T47D (cell line): ENCODE results near the gene BAK1.

Experiments used
- DNase-seq, 2 experiments: peaks; one replicate each; pipeline versions ENCODE4 v3.0.0 to v3.0.0-alpha.2; 2011 to 2012; ENCODE audit warnings: low read depth in 1 of 2, low spot score in 1 of 2
- JUND ChIP-seq: IDR thresholded peaks from 2 replicates; pipeline ENCODE4 v1.6.1; 2012; ENCODE audit warnings: low read depth
- in situ Hi-C: cut with HindIII; loops from 2 replicates; pipeline ENCODE4 v1.10.0; 2016; ENCODE audit warnings: low sequenced_read_pairs, low pct_unique_long_range_greater_than_20kb

BAK1 gene

GRCh38 chr6:33579828-33580714 lies at the start of gene BAK1:
BAK1 (minus strand) TSS chr6:33580276; CDS start chr6:33577604, 2,672 bp downstream.
- in situ Hi-C loops = no loop called here
- no peak for TF ChIP-seq JUND

GRCh38 chr6:33628401-33628964 lies 48.4 kb upstream of the BAK1 start:
- in situ Hi-C loops = no loop called here
- TF ChIP-seq JUND = no peak
- DNase-seq = no peak

More at GRCh38 chr6:33579828-33580714, at the start of gene BAK1:
- DNase-seq = peak; percentile 89 to 97

GRCh38 chr6:33627876-33628275 lies 47.8 kb upstream of the BAK1 start:
- in situ Hi-C loops = no loop called here
- TF ChIP-seq JUND = no peak
- no peak for DNase-seq

- TF ChIP-seq JUND = no peak
- DNase-seq = no peak
- in situ Hi-C loops = no loop called here
Observed at GRCh38 chr6:33624856-33625255, 44.8 kb upstream of the BAK1 start.

DNA sequence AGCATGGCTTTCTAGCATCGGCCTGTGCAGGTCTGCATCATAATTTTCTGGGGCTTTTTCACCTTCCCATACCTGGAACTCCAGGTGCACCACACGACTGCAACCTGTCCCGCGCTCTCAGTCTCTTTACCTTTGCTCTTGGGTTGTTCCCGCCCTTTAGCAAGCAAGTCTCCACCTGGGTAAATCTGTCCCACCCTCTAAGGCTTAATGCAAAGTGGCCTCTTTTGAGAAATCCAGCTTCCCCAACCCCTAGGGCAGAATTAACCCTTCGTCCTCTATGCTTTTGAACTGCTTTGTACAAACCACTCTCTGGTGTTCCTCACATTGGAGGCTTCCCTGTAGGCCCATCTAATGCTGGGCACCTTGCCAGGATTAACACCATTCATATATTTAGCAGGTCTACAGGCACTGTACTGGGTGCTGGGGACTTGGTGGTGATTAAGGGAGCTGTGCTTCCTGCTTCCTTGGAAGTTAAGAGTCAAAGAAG lies 43.9 kb upstream of the BAK1 start:
- in situ Hi-C loops = no loop called here
- no peak for TF ChIP-seq JUND
- DNase-seq = no peak

DNA sequence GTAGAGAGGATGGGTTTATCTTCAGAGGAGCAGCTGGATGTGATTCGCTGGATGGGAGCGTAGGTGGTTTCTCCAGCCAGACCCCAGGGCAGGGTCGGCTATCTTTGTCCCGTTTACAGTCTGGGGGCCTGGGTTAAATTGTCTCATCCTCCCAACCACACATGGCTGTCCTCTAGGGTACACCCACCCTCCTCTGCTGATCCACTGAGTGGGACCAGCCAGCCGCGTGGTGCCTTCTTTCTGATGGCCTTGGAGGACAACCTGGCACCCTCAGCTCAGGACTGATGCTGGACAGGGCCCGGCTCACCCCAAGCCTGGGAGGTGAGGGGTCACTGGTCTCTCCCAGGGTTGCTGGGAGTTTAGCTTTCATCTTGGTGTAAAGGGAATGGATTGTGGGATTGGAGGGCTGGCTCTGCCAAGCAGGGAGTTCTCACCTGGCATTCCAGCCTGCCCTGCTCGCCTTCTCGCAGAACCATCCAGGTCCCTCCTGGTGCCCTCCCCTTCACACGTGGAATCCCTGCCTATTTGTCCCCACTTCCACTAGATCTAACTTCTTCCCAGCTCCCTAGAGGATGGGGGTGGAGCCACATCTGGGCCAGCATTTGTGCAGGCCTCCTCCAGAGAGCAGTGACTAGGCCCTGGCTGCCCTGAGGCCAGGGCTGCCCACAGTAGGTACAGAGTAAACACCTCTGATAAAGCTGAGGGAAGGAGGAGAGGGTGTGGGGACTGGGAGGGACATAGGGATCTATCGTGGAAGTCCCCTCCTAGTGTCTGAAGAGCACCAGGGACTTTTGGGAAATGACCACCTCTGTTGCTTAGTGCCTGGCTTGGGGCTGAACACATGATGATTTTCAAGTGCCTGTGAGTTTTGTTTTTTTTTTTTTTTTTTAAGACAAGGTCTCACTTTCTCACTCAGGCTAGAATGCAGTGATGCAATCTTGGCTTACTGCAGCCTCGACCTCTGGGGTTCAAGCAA lies 42.7 kb upstream of the BAK1 start:
- DNase-seq = no peak

DNA sequence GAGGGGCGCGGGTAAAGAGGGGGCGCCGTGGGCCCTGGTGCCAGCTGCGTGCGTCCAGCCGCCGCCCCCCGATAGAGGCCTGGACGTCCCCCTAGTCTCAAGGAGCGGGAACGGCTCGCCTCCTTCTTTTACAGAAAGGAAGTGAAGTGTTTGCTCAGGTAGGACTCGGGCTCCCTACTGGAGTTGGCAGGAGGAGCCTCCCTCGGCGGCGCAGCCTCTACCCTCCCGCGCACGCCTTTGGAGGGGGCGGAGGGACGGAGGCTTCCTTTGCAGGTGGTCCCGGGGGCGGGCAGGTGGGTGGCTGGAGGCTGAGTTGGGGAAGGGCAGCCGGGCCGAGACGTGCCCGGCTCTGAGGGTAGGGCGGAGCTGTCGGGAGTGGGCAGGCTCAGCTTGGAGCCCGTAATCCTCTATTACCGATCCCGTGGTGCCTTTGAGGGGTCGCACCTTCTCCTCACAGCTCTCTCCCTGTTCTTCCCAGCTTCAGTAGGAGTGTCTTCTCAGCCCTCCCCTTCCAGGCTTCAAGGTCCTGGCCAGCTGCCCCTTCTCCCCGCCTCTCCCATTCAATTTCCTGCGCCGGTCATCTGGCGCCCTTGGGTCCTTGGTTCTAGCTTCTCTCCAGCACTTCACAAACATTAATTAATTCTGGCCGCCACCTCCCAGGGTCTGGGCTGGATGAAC lies 41.8 kb upstream of the BAK1 start:
- TF ChIP-seq JUND = no peak
- in situ Hi-C loops = no loop called here
- DNase-seq = peak; percentile 51 to 77

More for the DNA sequence above, 42.7 kb upstream of the BAK1 start:
- TF ChIP-seq JUND = no peak
- in situ Hi-C loops = no loop called here

DNA sequence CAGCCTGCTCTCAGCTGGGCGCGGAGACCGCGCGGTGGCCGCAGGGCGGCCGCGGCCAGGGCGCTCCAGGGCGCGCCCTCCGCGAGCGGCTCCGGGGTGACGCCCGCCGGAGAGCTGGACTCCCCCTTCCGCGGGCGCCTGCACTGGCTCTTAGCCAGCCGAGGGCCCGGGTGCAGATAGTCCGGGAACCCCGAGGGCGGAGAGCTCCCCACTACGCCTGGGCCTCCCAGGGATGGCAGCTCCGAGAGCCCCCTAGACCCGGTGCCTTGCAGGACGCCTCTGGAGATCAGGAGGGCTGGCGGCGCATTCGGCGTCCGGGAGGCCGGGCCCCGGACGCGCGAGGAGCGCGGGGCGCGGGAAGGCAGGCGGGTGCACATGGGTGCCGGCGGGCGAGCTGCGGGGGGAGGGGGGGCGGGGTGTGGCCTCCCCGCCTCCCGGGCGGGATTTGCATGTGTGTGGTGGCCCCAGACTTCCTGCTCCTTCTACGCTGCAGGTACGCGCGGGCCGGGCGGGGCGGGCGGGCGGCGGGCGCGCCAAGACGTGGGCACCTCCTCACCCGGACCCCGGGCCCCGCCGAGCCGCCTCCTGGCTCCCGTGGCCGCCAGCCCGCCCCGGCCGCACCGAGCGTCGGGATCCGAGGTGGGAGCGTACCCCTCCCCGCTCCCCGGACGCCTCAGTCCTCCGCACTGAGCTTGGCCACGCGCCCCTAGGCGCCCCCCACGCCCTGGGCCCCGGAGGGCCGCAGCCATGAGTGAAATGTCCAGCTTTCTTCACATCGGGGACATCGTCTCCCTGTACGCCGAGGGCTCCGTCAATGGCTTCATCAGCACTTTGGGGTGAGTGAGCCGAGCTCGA lies 41.0 kb upstream of the BAK1 start, which contains the start of gene ITPR3:
Gene ITPR3 (plus strand): TSS at position 467 of the 855 bp plus-strand sequence. CDS start 281 bp downstream, at position 748.
- DNase-seq = peak; percentile 87 to 91
- in situ Hi-C loops = no loop called here
- no peak for TF ChIP-seq JUND

- DNase-seq = peak; percentile 52 to 65
- in situ Hi-C loops = no loop called here
Observed at GRCh38 chr6:33620158-33620855, 40.2 kb upstream of the BAK1 start.

GRCh38 chr6:33619166-33619840 lies 39.2 kb upstream of the BAK1 start:
- TF ChIP-seq JUND = no peak

More at GRCh38 chr6:33620158-33620855, 40.2 kb upstream of the BAK1 start:
- no peak for TF ChIP-seq JUND

More at GRCh38 chr6:33619166-33619840, 39.2 kb upstream of the BAK1 start:
- peak; percentile 43 to 48 for DNase-seq
- in situ Hi-C loops = no loop called here
